GM19467 (cell line): ENCODE data around the gene GSS.

Experiments used
- ATAC-seq: cut with Tn5 transposase; IDR thresholded peaks from one replicate; pipeline ENCODE4 v1.9.1; 2021; ENCODE audit warnings: mild to moderate bottlenecking, moderate library complexity; ENCODE audit not compliant: unreplicated experiment

GSS gene

DNA sequence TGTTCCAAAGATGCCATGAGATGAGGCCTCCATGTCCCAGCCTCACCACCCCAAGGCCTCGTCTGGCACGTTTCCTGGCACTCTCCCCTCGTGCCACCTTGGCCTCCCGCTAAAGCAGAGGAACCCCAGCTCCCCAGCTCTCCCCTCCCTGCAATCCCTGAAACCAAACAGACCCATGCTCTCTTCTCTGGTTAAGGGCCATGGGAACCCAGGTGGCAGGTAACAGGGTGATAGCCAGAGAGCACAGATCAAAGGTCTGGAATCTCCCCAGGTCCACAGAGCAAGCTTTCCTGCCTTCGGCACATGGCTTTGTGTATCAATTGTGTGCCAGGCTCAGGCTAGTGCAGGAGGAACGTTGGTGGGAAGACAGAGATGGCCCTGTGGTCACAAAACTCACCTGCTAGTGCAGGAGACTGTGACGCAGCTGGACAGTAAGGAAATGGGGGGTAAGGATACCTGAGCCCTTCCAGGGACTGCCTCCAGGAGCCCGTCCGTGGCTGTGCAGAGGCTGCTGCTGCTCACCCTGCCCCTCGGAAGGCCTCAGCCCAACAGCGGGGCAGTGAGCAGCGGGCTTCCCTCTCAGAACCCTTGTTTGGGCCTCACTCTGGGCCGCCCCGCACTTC is 39.0 kb upstream of the GSS start:
- no peak for ATAC-seq

DNA sequence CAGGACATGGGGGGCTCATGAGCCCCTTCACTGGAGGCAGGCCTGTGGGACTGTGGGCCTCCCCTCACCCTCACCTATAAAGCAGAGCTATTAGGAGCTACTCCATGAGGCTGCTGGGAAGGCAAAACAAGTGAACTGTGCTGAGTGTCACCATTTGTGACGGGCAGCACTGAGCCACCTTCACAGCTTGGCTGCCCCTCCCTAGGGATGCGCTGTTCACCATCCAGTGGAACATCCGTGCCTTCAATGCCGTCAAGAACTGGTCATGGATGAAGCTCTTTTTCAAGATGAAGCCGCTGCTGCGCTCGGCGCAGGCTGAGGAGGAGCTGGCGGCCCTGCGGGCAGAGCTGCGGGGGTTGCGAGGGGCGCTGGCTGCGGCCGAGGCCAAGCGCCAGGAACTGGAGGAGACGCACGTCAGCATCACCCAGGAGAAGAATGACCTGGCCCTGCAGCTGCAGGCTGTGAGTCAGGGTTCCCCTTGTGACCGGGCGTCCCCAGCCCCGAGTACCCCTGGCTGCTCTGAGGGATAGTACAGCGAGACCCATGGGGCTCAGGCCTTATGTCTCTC is 38.4 kb upstream of the GSS start:
- no peak for ATAC-seq

DNA sequence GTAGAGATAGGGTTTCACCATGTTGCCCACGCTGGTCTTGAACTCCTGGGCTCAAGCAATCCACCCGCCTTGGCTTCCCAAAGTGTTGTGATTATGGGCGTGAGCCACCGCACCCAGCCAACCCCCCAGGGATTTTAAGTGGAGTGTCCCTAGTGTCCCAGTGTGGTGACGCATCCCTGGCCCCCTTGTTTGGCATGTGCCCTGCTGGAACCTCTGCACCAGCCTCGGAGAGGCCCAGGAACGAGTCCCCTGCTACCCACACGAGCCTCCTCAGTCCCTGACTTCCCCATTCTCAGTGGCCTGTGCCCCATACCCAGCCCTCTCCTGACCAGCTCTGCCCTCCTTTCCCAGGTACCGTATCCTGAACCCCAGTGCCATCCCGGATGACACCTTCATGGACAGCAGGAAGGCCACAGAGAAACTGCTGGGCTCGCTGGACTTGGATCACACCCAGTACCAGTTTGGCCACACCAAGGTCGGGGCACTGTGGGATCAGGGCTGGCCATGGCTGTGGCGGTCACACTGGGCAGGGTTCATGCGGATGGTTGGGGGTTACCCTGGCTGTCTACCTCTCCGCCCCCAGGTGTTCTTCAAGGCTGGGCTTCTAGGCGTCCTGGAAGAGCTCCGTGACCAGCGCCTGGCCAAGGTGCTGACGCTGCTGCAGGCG is 37.3 kb upstream of the GSS start:
- ATAC-seq = no peak

DNA sequence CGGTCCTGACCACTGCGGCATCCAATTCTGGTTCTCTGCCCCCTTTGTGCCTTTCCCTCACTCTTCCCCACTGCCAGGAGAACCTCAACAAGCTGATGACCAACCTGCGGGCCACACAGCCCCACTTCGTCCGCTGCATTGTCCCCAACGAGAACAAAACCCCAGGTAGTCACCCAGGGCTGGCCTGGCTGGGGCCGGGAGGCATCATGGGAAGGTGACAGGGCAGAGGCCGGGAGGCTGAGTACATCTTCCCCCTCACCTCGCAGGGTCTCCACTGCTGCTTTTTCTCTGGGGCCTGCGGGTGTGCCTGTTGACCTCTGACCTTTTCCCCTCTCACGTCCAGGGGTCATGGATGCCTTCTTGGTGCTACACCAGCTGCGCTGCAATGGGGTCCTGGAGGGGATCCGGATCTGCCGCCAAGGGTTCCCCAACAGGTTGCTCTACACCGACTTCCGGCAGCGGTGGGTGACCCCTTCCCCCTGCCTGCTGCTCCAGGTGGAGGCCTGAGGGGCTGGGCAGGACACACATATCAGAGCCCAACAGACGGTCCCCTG is 35.1 kb upstream of the GSS start:
- ATAC-seq = no peak

DNA sequence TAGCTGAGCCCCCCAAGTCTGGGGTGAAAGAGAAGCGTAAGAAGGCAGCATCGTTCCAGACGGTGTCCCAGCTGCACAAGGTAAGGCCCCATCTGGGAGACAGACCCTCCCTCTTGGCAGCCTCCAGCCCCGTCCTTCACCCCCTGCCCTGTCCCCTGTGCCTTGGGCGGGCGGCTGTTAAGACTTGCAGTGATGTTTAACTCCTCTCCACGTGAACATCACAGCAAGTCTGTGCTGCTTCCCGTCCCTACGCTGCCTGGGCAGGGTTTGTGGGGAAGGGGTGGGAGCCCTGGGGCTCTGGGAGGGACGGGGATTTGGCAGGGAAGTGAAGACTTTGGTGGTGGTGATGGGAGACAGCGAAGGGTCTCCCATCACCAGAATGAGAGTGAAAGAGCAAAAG is 34.6 kb upstream of the GSS start:
- no peak for ATAC-seq

DNA sequence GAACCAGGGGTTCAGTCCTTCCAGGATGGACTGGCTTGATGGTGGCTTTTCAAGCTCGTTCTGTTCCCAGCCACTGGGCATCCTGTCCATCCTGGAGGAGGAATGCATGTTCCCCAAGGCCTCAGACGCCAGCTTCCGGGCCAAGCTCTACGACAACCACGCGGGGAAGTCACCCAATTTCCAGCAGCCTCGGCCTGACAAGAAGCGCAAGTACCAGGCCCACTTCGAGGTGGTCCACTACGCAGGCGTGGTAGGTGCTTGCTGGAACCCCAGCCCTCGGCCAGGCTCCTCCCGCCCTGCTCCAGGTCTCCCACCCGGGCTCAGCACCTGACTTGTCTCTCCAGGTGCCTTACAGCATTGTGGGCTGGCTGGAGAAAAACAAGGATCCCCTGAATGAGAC is 34.1 kb upstream of the GSS start:
- ATAC-seq = no peak

DNA sequence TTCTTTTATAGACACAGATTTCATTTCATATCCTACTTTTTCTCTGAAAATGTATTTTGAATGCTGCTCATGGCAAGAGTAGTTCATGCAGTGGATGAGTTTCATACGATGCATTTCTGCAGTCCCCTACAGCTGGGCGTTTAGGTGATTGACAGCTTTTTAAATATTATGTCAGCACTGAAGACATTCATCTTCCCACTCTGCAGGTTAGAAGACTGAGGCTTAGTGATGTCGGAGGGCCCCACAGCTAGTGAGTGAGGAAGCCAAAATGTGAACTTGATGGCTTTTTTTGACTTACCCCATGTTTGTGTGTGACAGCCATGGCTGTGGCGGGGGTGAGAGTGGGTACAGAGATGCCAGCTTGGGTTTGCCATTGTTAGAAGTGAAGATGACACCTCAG is 33.5 kb upstream of the GSS start:
- ATAC-seq = no peak

DNA sequence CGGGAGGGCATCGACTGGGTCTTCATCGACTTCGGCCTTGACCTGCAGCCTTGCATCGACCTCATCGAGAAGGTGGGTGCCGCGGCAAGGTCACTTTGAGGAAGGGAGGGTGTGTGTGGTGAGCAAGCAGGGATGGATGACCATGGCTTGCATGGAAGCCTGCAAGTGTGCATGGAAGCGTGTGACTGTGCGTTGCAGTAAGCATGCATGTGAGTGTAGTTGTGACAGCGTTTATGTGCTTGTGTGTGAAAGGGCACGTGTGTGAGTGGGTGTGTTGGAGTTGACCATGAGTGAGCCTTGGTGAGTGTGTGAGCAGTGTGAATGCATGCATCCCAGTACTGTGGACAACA is 32.6 kb upstream of the GSS start:
- no peak for ATAC-seq

DNA sequence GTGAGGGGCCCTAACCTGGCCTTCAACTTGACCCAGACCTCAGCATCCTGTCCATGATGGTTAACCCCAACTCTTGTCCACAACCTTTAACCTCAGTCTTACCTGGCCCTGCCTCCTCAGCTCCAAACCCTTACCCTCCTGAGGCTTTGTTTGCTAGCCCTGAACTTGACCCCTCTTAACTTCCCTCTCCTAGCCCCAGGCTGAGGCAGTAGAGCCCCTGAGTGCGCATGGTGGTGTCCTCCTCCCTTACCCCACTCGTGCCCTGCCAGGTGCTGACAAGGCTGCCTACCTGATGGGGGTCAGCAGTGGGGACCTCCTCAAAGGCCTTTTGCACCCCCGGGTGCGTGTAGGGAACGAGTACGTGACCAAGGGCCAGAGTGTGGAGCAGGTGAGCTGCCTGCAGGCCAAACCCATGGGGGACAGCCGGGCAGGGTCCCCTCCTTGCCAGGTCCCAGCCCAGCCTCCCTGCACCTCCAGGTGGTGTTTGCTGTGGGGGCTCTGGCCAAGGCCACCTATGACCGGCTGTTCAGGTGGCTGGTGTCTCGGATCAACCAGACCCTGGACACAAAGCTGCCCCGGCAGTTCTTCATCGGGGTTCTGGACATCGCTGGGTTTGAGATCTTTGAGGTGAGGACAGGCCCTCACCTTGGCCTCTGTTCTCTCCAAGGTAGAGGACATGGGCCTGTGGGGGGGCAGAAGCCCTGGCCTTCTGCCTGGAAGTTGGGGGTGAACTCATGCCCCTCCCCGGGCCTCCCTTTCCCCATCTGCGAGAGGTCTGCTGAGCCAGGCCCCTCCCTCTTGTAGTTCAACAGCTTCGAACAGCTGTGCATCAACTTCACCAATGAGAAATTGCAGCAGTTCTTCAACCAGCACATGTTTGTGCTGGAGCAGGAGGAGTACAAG is 31.9 kb upstream of the GSS start:
- no peak for ATAC-seq

DNA sequence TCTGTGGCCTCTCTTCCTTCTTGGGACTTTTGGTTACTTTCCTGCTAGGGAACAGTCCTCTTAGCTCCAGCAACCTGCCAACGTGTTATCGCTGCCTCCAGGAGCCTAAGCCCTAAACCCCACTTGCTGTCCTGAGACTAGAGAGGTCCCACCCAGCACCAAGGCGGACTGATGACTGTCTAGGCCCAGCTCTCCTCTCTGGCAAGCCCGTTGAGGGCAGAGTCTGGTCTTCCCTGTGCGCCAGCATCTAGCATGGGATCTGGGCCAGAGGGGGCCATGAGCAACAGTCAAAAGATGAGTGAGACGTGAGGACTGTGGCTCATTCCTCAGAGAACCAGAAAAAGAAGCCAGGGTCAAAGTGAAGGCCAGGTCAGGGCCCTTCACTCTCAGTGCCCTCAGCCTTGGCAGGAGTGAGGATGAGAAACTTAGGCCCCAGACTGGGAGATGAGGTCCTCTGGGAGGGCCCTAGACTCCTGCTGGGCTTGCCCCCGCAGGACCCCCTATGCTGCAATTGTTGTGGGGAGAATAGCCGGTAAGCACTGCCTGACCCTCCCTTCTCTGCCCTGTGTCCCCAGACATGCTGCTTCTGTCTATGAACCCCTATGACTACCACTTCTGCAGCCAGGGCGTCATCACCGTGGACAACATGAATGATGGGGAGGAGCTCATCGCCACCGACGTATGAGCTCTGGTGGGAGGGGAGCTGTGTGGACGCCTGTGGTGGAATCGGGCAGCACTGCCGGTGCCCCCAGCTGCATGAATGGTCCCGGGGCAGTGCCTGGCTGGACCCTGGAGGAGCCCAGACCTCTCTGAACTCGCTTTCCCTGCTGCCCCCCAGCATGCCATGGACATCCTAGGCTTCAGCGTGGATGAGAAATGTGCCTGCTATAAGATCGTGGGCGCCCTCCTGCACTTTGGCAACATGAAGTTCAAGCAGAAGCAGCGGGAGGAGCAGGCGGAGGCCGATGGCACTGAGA is 31.0 kb upstream of the GSS start:
- no peak for ATAC-seq

DNA sequence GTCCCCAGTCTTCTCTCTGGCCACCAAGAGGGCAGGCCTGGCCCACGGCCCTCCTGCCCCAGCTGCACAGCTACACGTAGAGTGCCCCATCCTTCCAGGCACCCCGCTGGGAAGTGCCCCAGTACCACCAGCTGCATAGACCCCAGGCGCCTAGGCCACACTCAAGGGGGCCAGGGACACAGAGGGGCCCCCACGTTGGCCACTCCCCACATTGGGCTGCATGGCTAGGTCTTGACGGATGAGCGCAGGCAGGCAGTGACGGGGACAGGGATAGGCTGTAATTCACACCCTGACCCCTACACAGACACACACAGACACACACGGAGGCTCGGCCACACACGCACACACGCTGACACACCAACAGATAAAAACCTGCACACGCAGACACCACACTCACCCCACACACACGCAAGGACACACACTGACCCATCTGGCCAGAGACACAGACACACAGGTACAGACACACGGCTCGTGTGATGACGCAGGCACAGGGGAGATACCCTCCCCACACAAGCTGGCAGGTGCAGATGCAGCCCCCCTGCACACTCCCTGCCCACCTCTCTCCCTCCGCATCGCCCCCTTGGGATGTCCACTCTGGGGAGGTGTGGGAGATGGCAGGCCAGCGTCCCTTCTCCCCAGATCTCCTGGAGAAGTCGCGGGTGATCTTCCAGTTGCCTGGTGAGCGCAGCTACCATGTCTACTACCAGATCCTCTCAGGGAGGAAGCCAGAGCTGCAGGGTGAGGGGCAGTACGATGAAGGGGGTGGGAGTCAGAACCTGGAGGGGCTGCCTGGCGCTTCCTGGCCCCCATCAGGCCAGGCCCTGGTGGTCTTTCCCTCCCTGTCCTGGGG is 30.1 kb upstream of the GSS start:
- ATAC-seq = no peak

DNA sequence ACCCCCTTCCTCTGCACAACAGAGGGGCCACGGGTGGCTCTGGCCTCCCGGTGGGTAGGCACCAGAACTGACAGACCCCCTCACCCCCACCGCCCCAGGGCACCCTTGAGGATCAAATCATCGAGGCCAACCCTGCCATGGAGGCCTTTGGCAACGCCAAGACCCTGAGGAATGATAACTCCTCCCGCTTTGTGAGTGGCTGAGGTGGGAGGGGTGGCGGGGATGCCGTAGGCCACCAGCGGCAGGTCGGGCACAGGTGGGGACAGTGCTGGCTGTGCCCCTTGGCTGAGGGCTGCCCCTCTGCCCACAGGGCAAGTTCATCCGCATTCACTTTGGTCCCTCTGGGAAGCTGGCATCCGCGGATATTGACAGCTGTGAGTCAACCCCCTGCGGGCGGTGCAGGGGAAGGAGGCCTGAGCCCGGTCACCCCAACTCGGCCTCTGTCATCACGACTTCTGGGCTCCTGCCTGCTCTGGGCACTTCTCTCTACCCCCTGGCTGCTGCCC is 29.2 kb upstream of the GSS start:
- no peak for ATAC-seq

DNA sequence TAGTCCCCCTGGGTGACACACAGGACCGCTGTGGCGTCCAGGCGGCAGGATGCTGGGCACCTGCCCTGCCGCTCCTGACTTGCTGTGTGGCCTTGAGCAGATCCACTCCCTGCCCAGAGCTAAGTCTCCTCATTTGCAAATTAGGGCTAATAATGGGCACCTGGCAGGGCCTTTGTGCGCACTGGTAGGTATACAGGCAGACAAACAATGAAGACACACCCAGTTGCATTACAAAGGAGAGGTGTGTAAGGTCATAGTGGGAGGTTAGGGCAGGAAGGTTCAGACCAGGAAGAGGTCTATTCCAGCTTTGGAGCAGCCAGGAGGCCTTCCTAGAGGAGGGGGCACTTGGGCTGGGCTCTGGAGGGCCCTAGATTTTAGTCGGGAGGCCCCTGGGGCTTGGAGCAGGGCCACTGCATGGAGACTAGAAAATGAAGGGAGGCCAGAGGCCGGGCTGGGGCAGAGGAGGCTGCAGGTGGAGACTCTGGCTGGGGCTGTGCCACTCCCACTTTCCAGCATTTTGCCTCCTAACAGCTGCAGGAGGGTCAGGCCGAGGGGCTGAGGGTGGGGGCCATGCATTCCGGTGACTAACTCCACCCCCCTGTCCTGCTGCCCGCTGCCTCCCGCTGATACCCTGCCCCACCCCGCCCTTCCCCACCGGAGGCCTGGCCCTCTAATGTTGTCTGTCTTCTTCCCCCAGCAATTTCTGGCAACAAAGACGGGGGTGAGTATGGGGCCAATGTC is 28.6 kb upstream of the GSS start:
- no peak for ATAC-seq

DNA sequence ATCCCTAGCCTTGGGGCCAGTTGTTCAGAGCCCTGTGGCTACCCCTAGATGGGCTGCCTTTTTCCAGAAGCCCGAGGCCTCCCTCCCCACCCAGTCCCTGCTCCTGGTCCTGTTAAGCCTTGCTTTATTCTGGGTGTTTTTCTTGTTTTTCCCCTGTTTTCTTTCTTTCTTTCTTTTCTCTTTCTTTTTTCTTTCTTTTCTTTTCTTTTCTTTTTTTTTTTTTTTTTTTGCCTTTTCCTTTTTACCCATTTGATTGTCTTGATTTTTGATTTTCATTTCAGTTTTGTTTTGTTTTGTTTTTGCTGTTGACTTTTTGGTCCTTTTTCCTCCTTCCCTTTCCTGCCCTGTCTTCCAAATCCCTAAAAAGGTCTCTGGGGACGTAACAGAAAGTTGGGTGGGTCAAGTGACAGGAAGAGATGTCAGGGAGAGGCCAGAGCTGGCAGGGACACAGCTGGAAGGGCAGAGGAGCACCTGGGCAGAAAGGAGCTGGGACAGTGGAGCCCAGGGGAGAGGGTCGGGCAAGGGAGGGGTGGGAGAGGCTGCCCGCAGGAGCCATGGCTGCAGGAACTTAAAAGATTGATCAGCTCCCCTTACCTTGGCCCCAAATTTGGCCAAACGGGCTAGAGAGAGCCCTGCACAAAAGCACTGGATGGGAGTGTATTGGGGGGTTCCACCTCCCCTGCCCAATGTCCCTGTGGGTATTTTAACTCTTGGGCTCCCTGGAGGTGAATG is 27.6 kb upstream of the GSS start:
- ATAC-seq = no peak

DNA sequence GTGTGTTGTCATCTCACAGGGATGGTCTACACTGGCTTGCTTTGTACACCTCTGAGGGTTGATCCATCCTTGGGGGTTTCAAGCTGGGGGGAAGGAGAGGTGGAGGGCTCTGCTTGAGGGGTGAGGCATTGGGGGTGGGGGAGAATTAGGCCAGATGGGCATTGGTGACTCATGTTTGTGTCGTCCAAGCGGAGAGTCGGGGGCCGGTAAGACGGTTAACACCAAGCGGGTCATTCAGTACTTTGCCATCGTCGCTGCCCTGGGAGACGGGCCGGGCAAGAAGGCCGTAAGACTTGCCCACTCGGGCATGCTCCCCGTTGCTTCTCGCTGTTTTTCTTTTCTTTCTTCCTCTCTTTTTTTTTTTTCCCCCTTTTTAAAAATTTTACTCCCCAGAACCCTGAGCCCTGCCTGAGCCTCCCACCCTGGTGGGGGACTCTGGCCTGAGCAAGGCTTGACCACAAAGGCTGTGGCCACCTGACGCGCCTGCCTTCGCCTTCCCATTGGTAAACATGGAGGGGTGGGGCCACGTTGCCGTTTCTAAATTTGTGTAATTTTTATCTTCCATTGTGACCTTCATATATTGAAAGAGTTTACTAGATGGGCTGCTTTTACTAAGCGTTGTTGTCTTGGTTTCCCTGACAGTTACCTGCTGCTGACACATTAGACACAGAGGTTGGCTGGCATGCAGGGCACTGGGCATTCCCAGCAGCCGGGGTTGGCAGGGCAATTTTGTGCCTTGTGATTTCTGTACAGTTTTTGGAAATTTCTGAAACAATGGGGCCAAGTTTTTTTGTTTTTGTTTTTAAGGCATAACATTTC is 26.9 kb upstream of the GSS start:
- ATAC-seq = no peak

DNA sequence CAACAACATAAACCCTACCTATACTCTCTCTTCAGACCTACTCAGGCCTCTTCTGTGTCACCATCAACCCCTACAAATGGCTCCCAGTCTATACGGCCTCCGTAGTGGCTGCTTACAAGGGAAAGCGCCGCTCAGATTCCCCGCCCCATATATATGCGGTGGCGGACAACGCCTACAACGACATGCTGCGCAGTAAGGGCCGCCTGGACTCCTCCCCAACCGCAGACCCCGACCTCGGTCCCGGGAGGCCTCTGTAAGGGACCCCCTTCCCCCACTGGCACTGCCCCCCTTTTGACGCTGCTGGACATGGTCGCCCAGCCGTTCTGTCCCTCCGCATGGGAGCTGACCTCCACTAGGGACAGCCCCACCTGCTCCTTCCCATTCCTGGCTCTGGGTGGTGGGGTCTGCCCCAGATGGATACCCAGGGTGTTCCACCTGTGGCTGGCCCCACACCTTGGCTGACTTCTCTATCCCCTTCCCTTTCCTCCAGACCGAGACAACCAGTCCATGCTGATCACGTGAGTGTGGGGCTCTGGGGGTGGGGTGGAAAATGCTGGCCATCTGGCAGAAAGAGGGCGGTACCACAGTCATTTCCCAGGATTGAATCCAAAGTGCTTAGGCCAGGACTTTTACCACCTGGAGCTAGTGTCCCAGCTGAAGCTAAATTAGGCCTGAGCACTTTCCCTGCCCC is 25.1 kb upstream of the GSS start:
- ATAC-seq = no peak
